H1 (cell line): ENCODE data around the gene CBARP.

Experiments
- CBX8 ChIP-seq: fragments of 300-800, 300-1000 bp; sonication (generic); IDR thresholded peaks from 2 replicates; pipeline ENCODE4 v1.7.1; 2016; ENCODE audit warnings: low read depth, low read length, borderline replicate concordance
- CEBPB ChIP-seq: IDR thresholded peaks from 2 replicates; pipeline ENCODE4 v1.6.1; 2012; ENCODE audit warnings: low read depth, low read length
- CTCF ChIP-seq, 3 experiments: IDR thresholded peaks; 1 replicate in 2 of 3; 2 replicates in 1 of 3; pipeline versions ENCODE4 v1.5.1 to v1.6.1; 2011; ENCODE audit warnings: low read length in 3 of 3, mild to moderate bottlenecking in 3 of 3, inconsistent platforms in 2 of 3, low read depth in 1 of 3, moderate library complexity in 1 of 3; ENCODE audit not compliant: insufficient read depth in 1 of 3; ENCODE audit errors: control extremely low read depth in 1 of 3
- GABPA ChIP-seq: IDR thresholded peaks from 2 replicates; pipeline ENCODE4 v1.6.1; 2011; ENCODE audit warnings: mild to moderate bottlenecking, low read length, moderate library complexity, borderline replicate concordance; ENCODE audit not compliant: insufficient read depth
- HDAC2 ChIP-seq, 2 experiments: fragments of 300-600 bp in 1 of 2; sonication (generic) in 1 of 2; IDR thresholded peaks; 2 replicates each; pipeline ENCODE4 v1.6.1; 2011 to 2012; ENCODE audit warnings: low read depth in 2 of 2, low read length in 2 of 2, mild to moderate bottlenecking in 2 of 2, moderate library complexity in 2 of 2, borderline replicate concordance in 1 of 2, inconsistent platforms in 1 of 2
- JUN ChIP-seq: IDR thresholded peaks from 2 replicates; pipeline ENCODE4 v1.6.1; 2011; ENCODE audit warnings: low read depth, mild to moderate bottlenecking, improper control_type of control experiment, low read length
- JUND ChIP-seq: IDR thresholded peaks from 2 replicates; pipeline ENCODE4 v1.6.1; 2011; ENCODE audit warnings: mild to moderate bottlenecking, improper control_type of control experiment, low read length
- POLR2A ChIP-seq, 2 experiments: IDR thresholded peaks; 1 replicate in 1 of 2; 2 replicates in 1 of 2; pipeline ENCODE4 v1.6.1; 2011; ENCODE audit warnings: low read depth in 2 of 2, low read length in 2 of 2, mild to moderate bottlenecking in 2 of 2; ENCODE audit errors: control extremely low read depth in 1 of 2
- RAD21 ChIP-seq, 2 experiments: IDR thresholded peaks in 1 of 2; conservative IDR thresholded peaks in 1 of 2; 2 replicates each; pipeline ENCODE4 v1.6.1; 2011; ENCODE audit warnings: low read depth in 2 of 2, low read length in 2 of 2, improper control_type of control experiment in 1 of 2, inconsistent platforms in 1 of 2, mild to moderate bottlenecking in 1 of 2, moderate library complexity in 1 of 2
- SIN3A ChIP-seq, 2 experiments: IDR thresholded peaks in 1 of 2; conservative IDR thresholded peaks in 1 of 2; 2 replicates each; pipeline ENCODE4 v1.6.1; 2011 to 2012; ENCODE audit warnings: low read length in 2 of 2, improper control_type of control experiment in 1 of 2, low read depth in 1 of 2, mild to moderate bottlenecking in 1 of 2
- SUZ12 ChIP-seq: fragments of 200-600 bp; sonication (generic); IDR thresholded peaks from 2 replicates; pipeline ENCODE4 v1.6.1; 2012; ENCODE audit warnings: mild to moderate bottlenecking, inconsistent platforms, low read length, moderate library complexity, mixed read lengths
- TAF1 ChIP-seq: IDR thresholded peaks from 2 replicates; pipeline ENCODE4 v1.6.1; 2011; ENCODE audit warnings: mild to moderate bottlenecking, low read depth, low read length

- no peak for TF ChIP-seq HDAC2 (IDR thresholded peaks at IDR 0.05; ENCODE audit: borderline replicate concordance in 1 of 2, low read depth in 2 of 2, low read length in 2 of 2)
- no peak for TF ChIP-seq TAF1
- no peak for TF ChIP-seq SUZ12
- no peak for TF ChIP-seq POLR2A (IDR thresholded peaks at IDR 0.05; ENCODE audit: control extremely low read depth in 1 of 2, low read depth in 2 of 2, low read length in 2 of 2)
- TF ChIP-seq SIN3A (conservative IDR thresholded peaks at IDR 0.05 in 1 of 2, IDR thresholded peaks at IDR 0.05 in 1 of 2; ENCODE audit: low read depth in 1 of 2, low read length in 2 of 2), result no peak
- no peak for TF ChIP-seq JUND
- TF ChIP-seq CEBPB, result no peak
- no peak for TF ChIP-seq RAD21 (IDR thresholded peaks at IDR 0.05 in 1 of 2, conservative IDR thresholded peaks at IDR 0.05 in 1 of 2; ENCODE audit: low read depth in 2 of 2, low read length in 2 of 2)
- no peak for TF ChIP-seq JUN
- no peak for TF ChIP-seq GABPA
- no peak for TF ChIP-seq CBX8
- no peak for TF ChIP-seq CTCF (IDR thresholded peaks at IDR 0.05; ENCODE audit: control extremely low read depth in 1 of 3, insufficient read depth in 1 of 3, low read depth in 1 of 3, low read length in 3 of 3)
Observed at GRCh38 chr19:1181606-1182005, 56.2 kb downstream of the CBARP start.
